Measurements from ENCODE around the gene MANEA.

DNA sequence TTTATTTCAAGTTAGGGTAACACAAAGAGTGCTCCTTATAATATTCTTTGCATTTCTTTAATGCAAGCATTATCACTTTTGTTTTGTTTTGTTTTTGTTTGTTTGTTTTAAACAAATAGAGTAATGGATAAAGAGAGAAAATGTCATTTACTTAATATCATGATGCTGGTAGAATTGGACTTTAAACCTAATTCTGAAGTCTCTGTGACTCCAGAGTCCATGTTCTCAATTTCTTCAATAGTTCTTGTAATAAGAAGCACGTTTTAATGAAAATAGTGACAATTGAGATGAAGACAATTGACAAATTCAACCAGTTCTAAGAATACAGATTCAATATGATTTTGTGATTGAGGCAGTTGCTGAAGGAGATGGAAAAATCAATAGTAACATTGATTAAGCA, 30.3 kb upstream of the MANEA start:
- TF ChIP-seq, protein P1, sequence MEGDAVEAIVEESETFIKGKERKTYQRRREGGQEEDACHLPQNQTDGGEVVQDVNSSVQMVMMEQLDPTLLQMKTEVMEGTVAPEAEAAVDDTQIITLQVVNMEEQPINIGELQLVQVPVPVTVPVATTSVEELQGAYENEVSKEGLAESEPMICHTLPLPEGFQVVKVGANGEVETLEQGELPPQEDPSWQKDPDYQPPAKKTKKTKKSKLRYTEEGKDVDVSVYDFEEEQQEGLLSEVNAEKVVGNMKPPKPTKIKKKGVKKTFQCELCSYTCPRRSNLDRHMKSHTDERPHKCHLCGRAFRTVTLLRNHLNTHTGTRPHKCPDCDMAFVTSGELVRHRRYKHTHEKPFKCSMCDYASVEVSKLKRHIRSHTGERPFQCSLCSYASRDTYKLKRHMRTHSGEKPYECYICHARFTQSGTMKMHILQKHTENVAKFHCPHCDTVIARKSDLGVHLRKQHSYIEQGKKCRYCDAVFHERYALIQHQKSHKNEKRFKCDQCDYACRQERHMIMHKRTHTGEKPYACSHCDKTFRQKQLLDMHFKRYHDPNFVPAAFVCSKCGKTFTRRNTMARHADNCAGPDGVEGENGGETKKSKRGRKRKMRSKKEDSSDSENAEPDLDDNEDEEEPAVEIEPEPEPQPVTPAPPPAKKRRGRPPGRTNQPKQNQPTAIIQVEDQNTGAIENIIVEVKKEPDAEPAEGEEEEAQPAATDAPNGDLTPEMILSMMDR (conservative IDR thresholded peaks at IDR 0.05; ENCODE audit: low read length), result no peak
- TF ChIP-seq EZH2phosphoT487 (IDR thresholded peaks at IDR 0.05; ENCODE audit: borderline replicate concordance), result no peak
